CD14-positive monocyte (primary cell): Measurements from ENCODE around the gene TAS2R39. TPM values are rescaled to one million over a fixed set of nuclear protein-coding genes. Genes with fewer than 3 reads are reported as not detected.

Experiments
- DNase-seq, 3 donors: peaks; one replicate each; pipeline ENCODE4 v3.0.0-alpha.2; 2011 to 2022
- H2AFZ ChIP-seq: 2 replicates; pipeline ENCODE4 v1.6.0; 2012; ENCODE audit warnings: mild to moderate bottlenecking, low read depth, low read length, inconsistent platforms; ENCODE audit not compliant: insufficient read depth, poor library complexity, severe bottlenecking
- H3K27ac ChIP-seq, 2 donors: 1 replicate in 1 of 2; 2 replicates in 1 of 2; pipeline ENCODE4 v1.5.1; 2012 to 2013; ENCODE audit warnings: low read length in 2 of 2, control low read depth in 1 of 2, inconsistent platforms in 1 of 2, low read depth in 1 of 2, mild to moderate bottlenecking in 1 of 2
- H3K27me3 ChIP-seq, 2 donors: one replicate each; pipeline versions ENCODE4 v1.6.0 to v1.6.1; 2011 to 2013; ENCODE audit warnings: low read length in 2 of 2; ENCODE audit not compliant: control insufficient read depth in 2 of 2, insufficient read depth in 2 of 2
- H3K36me3 ChIP-seq, 2 donors: replicated peaks in 1 of 2; 1 replicate in 1 of 2; 2 replicates in 1 of 2; pipeline versions ENCODE4 v1.5.1 to v1.6.1; 2012 to 2013; ENCODE audit warnings: low read length in 2 of 2, control low read depth in 1 of 2, inconsistent platforms in 1 of 2, mild to moderate bottlenecking in 1 of 2; ENCODE audit not compliant: insufficient read depth in 2 of 2, control insufficient read depth in 1 of 2
- H3K4me1 ChIP-seq, 2 donors: 1 replicate in 1 of 2; 2 replicates in 1 of 2; pipeline versions ENCODE4 v1.5.1 to v1.6.1; 2012 to 2013; ENCODE audit warnings: low read length in 2 of 2, control low read depth in 1 of 2, inconsistent platforms in 1 of 2, mild to moderate bottlenecking in 1 of 2, moderate library complexity in 1 of 2; ENCODE audit not compliant: insufficient read depth in 2 of 2, control insufficient read depth in 1 of 2
- H3K4me2 ChIP-seq: replicated peaks from 2 replicates; pipeline ENCODE3; 2012; ENCODE audit warnings: low read length, moderate library complexity, mild to moderate bottlenecking; ENCODE audit not compliant: poor library complexity, severe bottlenecking; ENCODE audit errors: extremely low read depth
- H3K4me3 ChIP-seq, 3 experiments: fragments of 200-600 bp in 1 of 3; sonication (generic) in 1 of 3; replicated peaks in 1 of 3; 1 replicate in 2 of 3; 2 replicates in 1 of 3; pipeline ENCODE4 v1.5.1; 2011 to 2013; ENCODE audit warnings: low read length in 3 of 3, mild to moderate bottlenecking in 3 of 3, control low read depth in 2 of 3, low read depth in 2 of 3, inconsistent platforms in 1 of 3, moderate library complexity in 1 of 3
- H3K79me2 ChIP-seq: 2 replicates; pipeline ENCODE4 v1.6.0; 2012; ENCODE audit warnings: mild to moderate bottlenecking, control low read depth, inconsistent platforms, low read length, moderate library complexity; ENCODE audit not compliant: insufficient read depth
- H3K9ac ChIP-seq: 2 replicates; pipeline ENCODE4 v1.6.0; 2017; ENCODE audit warnings: low read length, mild to moderate bottlenecking; ENCODE audit not compliant: insufficient read depth, poor library complexity, severe bottlenecking
- H3K9me3 ChIP-seq, 2 donors: replicated peaks in 1 of 2; 1 replicate in 1 of 2; 2 replicates in 1 of 2; pipeline versions ENCODE4 v1.5.1 to v1.6.1; 2012 to 2013; ENCODE audit warnings: low read length in 2 of 2, control low read depth in 1 of 2; ENCODE audit not compliant: control insufficient read depth in 1 of 2, insufficient read depth in 1 of 2
- H4K20me1 ChIP-seq: 2 replicates; pipeline ENCODE4 v1.6.0; 2012; ENCODE audit warnings: mild to moderate bottlenecking, low read length, control low read depth, moderate library complexity; ENCODE audit not compliant: insufficient read depth
- H3K27ac Mint-ChIP-seq, 7 donors: one replicate each; pipeline ENCODE4 v1.8.0; 2020; ENCODE audit warnings: mild to moderate bottlenecking in 7 of 7, mixed read lengths in 7 of 7, moderate library complexity in 6 of 7, inconsistent platforms in 2 of 7
- H3K27me3 Mint-ChIP-seq, 3 donors: one replicate each; pipeline ENCODE4 v1.8.0; 2021 to 2022; ENCODE audit warnings: low read depth in 3 of 3, mild to moderate bottlenecking in 3 of 3, mixed read lengths in 3 of 3, moderate library complexity in 3 of 3, inconsistent platforms in 1 of 3
- H3K36me3 Mint-ChIP-seq, 2 donors: one replicate each; pipeline ENCODE4 v1.8.0; 2020; ENCODE audit warnings: mixed read lengths in 2 of 2, inconsistent platforms in 1 of 2, mild to moderate bottlenecking in 1 of 2
- H3K4me1 Mint-ChIP-seq: one replicate; pipeline ENCODE4 v1.8.0; 2020; ENCODE audit warnings: mild to moderate bottlenecking, mixed read lengths
- H3K4me3 Mint-ChIP-seq, 2 donors: one replicate each; pipeline ENCODE4 v1.8.0; 2020; ENCODE audit warnings: mild to moderate bottlenecking in 2 of 2, mixed read lengths in 2 of 2, moderate library complexity in 1 of 2
- H3K9me3 Mint-ChIP-seq, 7 donors: one replicate each; pipeline ENCODE4 v1.8.0; 2020 to 2022; ENCODE audit warnings: mixed read lengths in 7 of 7, mild to moderate bottlenecking in 6 of 7, moderate library complexity in 6 of 7, inconsistent platforms in 2 of 7
- WGBS: methylation state at CpG from one replicate; pipeline ENCODE4 v1.1.5; 2013; ENCODE audit warnings: missing lambda C conversion rate; ENCODE audit not compliant: insufficient coverage; 5-methylcytosine and 5-hydroxymethylcytosine counted together
- intact Hi-C, 2 donors: fragments of 100-400 bp; cut with micrococcal nuclease; formaldehyde crosslinking; loops; one replicate each; pipeline versions ENCODE4 v1.15.0 to v1.15.1; 2023
- polyA plus RNA-seq, 3 donors: library from polyadenylated mRNA; depleted of rRNA in 1 of 3; unstranded in 2 of 3; stranded (reverse) in 1 of 3; fragments of 300-500 nt in 2 of 3; fragments of >200 nt in 1 of 3; fragmentation: Illumina TruSeq in 2 of 3; gene quantifications; 1 replicate in 2 of 3; 2 replicates in 1 of 3; pipeline ENCODE4 v1.2.3, GENCODE V29; 2012 to 2021
- TF ChIP-seq, protein P1 (sequence below): fragments of 200-600 bp; IDR thresholded peaks from one replicate; pipeline ENCODE4 v1.8.0; 2022; ENCODE audit warnings: antibody characterized with exemption, mild to moderate bottlenecking

Gene TAS2R39
- polyA plus RNA-seq, 3 donors: not detected

DNA sequence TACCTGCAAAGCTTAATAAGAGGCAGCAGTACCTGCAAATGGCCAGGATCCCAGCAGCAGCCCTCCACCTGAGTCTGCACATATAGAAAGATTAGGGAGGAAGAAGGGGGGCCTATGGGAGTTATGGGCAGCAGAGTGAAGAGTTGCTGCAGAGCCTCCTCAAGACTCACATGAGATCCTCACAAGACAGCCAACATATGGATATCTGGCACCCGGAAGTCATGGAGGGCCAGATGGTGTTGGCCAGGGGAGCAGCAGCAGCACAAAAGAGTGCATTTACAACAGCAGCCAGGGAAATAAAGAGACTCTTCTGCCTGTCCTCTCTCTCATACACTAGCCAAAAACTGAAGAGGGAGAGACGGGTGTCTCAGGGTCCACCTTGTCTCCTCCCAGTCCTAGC lies 34.6 kb downstream of the TAS2R39 start:
- intact Hi-C loops: loop anchor here in 1 of 2 donors (5.0 kb wide), 1 partner anchor 366 kb away; no protein-coding TSS in a partner anchor
- Mint-ChIP-seq H3K4me3 (no peak overlapping the region), H3K27me3 (peaks cover 0 to 6% (median 3%) of the 10 kb centered on the region in 3 donors), H3K36me3 (peaks cover 0 to 9% of the 10 kb centered on the region in 2 donors), H3K27ac (peak overlapping the region in 1 of 7 donors; percentile 20), H3K4me1 (peaks cover 35% of the 10 kb centered on the region), H3K9me3 (peaks cover 0 to 3% (median 0%) of the 10 kb centered on the region in 7 donors)
- no peaks in the 10 kb centered on the region for H3K27me3 ChIP-seq
- TF ChIP-seq, protein P1, sequence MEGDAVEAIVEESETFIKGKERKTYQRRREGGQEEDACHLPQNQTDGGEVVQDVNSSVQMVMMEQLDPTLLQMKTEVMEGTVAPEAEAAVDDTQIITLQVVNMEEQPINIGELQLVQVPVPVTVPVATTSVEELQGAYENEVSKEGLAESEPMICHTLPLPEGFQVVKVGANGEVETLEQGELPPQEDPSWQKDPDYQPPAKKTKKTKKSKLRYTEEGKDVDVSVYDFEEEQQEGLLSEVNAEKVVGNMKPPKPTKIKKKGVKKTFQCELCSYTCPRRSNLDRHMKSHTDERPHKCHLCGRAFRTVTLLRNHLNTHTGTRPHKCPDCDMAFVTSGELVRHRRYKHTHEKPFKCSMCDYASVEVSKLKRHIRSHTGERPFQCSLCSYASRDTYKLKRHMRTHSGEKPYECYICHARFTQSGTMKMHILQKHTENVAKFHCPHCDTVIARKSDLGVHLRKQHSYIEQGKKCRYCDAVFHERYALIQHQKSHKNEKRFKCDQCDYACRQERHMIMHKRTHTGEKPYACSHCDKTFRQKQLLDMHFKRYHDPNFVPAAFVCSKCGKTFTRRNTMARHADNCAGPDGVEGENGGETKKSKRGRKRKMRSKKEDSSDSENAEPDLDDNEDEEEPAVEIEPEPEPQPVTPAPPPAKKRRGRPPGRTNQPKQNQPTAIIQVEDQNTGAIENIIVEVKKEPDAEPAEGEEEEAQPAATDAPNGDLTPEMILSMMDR: no peak
- H3K4me2 ChIP-seq: no peak overlapping the region
- no peak overlapping the region for H3K4me3 ChIP-seq
- no peak overlapping the region for H3K27ac ChIP-seq
- H3K4me1 ChIP-seq: peaks cover 14% of the 10 kb centered on the region in 2 donors
- no CpG with 5 or more reads among the region's 2 CpGs for WGBS
- no peaks in the 10 kb centered on the region for H3K79me2 ChIP-seq
- no peaks in the 10 kb centered on the region for H4K20me1 ChIP-seq
- no peaks in the 10 kb centered on the region for H3K9me3 ChIP-seq
- H3K9ac ChIP-seq: no peak overlapping the region
- H2AFZ ChIP-seq: no peak overlapping the region
- no peak for DNase-seq
- H3K36me3 ChIP-seq: no peaks in the 10 kb centered on the region

GRCh38 chr7:143221286-143221685 lies 38.1 kb downstream of the TAS2R39 start:
- Mint-ChIP-seq H3K9me3 (peaks cover 0 to 3% (median 0%) of the 10 kb centered on the region in 7 donors), H3K27me3 (peaks cover 0 to 7% (median 6%) of the 10 kb centered on the region in 3 donors), H3K36me3 (peaks cover 0 to 9% of the 10 kb centered on the region in 2 donors), H3K27ac (peak overlapping the region in 2 of 7 donors; percentile 23 to 29), H3K4me3 (no peak overlapping the region), H3K4me1 (peaks cover 53% of the 10 kb centered on the region)
- Histone ChIP-seq H3K4me3 (no peak overlapping the region), H3K36me3 (no peaks in the 10 kb centered on the region), H3K4me1 (peaks cover 28 to 29% of the 10 kb centered on the region in 2 donors), H3K9me3 (no peaks in the 10 kb centered on the region), H3K4me2 (no peak overlapping the region), H4K20me1 (no peaks in the 10 kb centered on the region), H3K79me2 (no peaks in the 10 kb centered on the region), H2AFZ (no peak overlapping the region), H3K27me3 (no peaks in the 10 kb centered on the region), H3K27ac (peak overlapping the region in 1 of 2 donors; percentile 81), H3K9ac (no peak overlapping the region)
- WGBS: no CpG with 5 or more reads among the region's 2 CpGs
- intact Hi-C loops: no loop called here
- TF ChIP-seq, protein P1: no peak
- no peak for DNase-seq
